Activated naive CD4-positive, alpha-beta T cell treated with anti-CD3 and anti-CD28 coated beads, Interleukin-2, amount 50 U/mL, for 72 hours (primary cell): ENCODE results near the gene HDAC3. TPM values are rescaled to one million over a fixed set of nuclear protein-coding genes. Genes with fewer than 3 reads are reported as not detected.

Source experiments
- ATAC-seq, 2 donors: fragments of 150-1000 bp; cut with Tn5 transposase; 2 replicates each; pipeline ENCODE4 v1.10.0; 2021; ENCODE audit warnings: mild to moderate bottlenecking in 2 of 2, moderate library complexity in 2 of 2
- DNase-seq, 2 donors: peaks; one replicate each; pipeline ENCODE4 v3.0.0; 2021 to 2022; ENCODE audit warnings: low spot score in 2 of 2
- H3K27ac Mint-ChIP-seq, 2 donors: one replicate each; pipeline ENCODE4 v1.8.0; 2022; ENCODE audit warnings: mild to moderate bottlenecking in 2 of 2, mixed read lengths in 2 of 2
- H3K36me3 Mint-ChIP-seq, 2 donors: one replicate each; pipeline ENCODE4 v1.8.0; 2022; ENCODE audit warnings: mixed read lengths in 2 of 2
- H3K9me3 Mint-ChIP-seq, 2 donors: one replicate each; pipeline ENCODE4 v1.8.0; 2022; ENCODE audit warnings: mixed read lengths in 2 of 2
- total RNA-seq, 2 donors: library from RNA; stranded (reverse); gene quantifications; one replicate each; pipeline ENCODE4 v1.2.3, GENCODE V29; 2022

Gene HDAC3
- total RNA-seq, 2 donors from 2014 or later: 70.7 to 110 TPM

GRCh38 chr5:141598391-141599345 is 38.0 kb downstream of the HDAC3 start:
- DNase-seq: no peak
- peak; percentile 64 to 80 for ATAC-seq
- no peaks in the 10 kb centered on the region for H3K36me3 Mint-ChIP-seq
- H3K27ac Mint-ChIP-seq: peak overlapping the region; percentile 9 to 84
- H3K9me3 Mint-ChIP-seq: no peaks in the 10 kb centered on the region

DNA sequence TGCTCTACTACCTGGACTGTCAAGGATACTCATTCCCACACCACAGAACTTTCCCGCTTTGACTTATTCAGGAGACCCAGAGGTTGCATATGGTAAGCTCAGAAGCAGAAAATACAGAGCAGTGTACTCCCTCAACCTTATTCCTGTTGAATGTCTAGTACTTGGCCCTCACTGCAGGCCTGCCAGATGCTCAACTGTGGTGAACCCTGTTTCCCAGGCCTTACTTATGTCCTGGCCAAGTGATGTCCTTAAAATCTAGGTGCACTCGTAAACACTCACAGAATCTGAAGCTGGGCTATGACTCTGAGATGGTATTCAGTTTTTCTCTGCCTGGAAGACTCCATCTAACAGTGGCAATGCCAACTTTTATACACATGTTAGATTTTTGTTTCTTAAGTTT is 38.8 kb downstream of the HDAC3 start:
- H3K36me3 Mint-ChIP-seq: no peaks in the 10 kb centered on the region
- ATAC-seq (no peak), DNase-seq (no peak)
- H3K27ac Mint-ChIP-seq: no peak overlapping the region
- H3K9me3 Mint-ChIP-seq: no peaks in the 10 kb centered on the region

GRCh38 chr5:141597394-141597793 is 39.3 kb downstream of the HDAC3 start:
- no peaks in the 10 kb centered on the region for H3K9me3 Mint-ChIP-seq
- ATAC-seq: peak in 1 of 2 donors; percentile 68

GRCh38 chr5:141596867-141597266 is 39.8 kb downstream of the HDAC3 start:
- Mint-ChIP-seq H3K9me3 (no peaks in the 10 kb centered on the region), H3K27ac (no peak overlapping the region), H3K36me3 (no peaks in the 10 kb centered on the region)
- DNase-seq (no peak), ATAC-seq (no peak)

More at GRCh38 chr5:141597394-141597793, 39.3 kb downstream of the HDAC3 start:
- no peaks in the 10 kb centered on the region for H3K36me3 Mint-ChIP-seq
- no peak for DNase-seq
- no peak overlapping the region for H3K27ac Mint-ChIP-seq

DNA sequence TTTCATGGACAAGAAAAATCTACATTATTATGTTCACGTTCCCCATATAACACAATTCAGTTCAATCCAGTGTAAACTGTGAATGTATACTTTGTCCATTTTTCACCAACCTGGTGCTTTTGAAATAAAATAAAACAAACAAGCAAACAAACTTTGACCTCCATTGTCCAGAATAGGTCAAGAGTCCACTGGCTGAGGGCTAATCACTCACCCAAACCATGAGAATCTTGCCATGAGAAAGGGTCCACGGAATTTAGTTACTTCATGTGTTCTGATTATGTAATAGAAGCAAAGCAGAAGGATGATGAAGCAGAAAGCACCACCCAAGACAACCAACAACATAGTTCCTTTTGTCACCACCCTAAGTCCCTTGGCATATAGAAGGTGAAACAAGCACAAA is 46.5 kb downstream of the HDAC3 start:
- H3K9me3 Mint-ChIP-seq: no peaks in the 10 kb centered on the region
- no peak for DNase-seq
- no peak overlapping the region for H3K27ac Mint-ChIP-seq
- ATAC-seq: no peak
- H3K36me3 Mint-ChIP-seq: peaks cover 4 to 6% of the 10 kb centered on the region in 2 donors

- H3K36me3 Mint-ChIP-seq: peaks cover 8 to 16% of the 10 kb centered on the region in 2 donors
- H3K27ac Mint-ChIP-seq: no peak overlapping the region
- DNase-seq: no peak
- H3K9me3 Mint-ChIP-seq: no peaks in the 10 kb centered on the region
- no peak for ATAC-seq
Measured at GRCh38 chr5:141586246-141586645, 50.4 kb downstream of the HDAC3 start.

- Mint-ChIP-seq H3K36me3 (peaks cover 8 to 21% of the 10 kb centered on the region in 2 donors), H3K9me3 (no peaks in the 10 kb centered on the region), H3K27ac (no peak overlapping the region)
- no peak for ATAC-seq
- DNase-seq: no peak
Measured at GRCh38 chr5:141585594-141585993, 51.1 kb downstream of the HDAC3 start.

DNA sequence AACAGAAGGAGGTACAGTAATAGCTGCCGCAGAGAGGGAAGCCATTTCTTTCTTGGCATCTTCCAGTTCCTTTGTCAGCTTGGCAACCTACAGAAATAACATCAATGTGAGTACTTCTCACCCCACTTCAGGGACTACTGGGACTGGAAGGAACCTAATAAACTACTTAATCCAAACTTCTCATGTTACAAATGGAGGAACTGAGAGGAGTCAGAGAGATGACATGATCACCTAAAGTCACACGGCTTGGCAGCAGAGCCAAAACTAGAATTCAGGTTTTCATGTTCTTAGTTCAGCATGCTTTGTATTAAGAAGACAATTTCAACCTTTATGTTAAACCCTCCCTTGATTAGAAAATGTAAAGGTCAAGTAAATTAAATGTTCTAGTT is 62.5 kb downstream of the HDAC3 start:
- H3K27ac Mint-ChIP-seq: peak overlapping the region in 1 of 2 donors; percentile 30
- DNase-seq: no peak
- ATAC-seq: no peak
- H3K9me3 Mint-ChIP-seq: no peaks in the 10 kb centered on the region
- peaks cover 11 to 21% of the 10 kb centered on the region in 2 donors for H3K36me3 Mint-ChIP-seq

- peaks cover 11 to 19% of the 10 kb centered on the region in 2 donors for H3K36me3 Mint-ChIP-seq
- DNase-seq (no peak), ATAC-seq (no peak)
- no peaks in the 10 kb centered on the region for H3K9me3 Mint-ChIP-seq
- no peak overlapping the region for H3K27ac Mint-ChIP-seq
Measured at GRCh38 chr5:141573489-141574121, 63.0 kb downstream of the HDAC3 start.

Other genes with a start within 250 kb of the HDAC3 start
- not detected for gene PCDHGB4, start 249.2 kb downstream of the HDAC3 start, total RNA-seq
- gene PCDHGA8, start 244.2 kb downstream of the HDAC3 start, total RNA-seq: not detected
- gene PCDHGB5, start 238.9 kb downstream of the HDAC3 start, total RNA-seq: under 1 TPM in 1 of 2 donors, not detected in 1; 0.12 TPM
- gene PCDHGA9, start 234.1 kb downstream of the HDAC3 start, total RNA-seq: under 1 TPM in 1 of 2 donors, not detected in 1; 0.23 TPM
- under 1 TPM in 1 of 2 donors, not detected in 1; 0.08 TPM for gene PCDHGB6, start 228.8 kb downstream of the HDAC3 start, total RNA-seq
- gene PCDHGA10, start 223.9 kb downstream of the HDAC3 start, total RNA-seq: not detected
- under 1 TPM in 1 of 2 donors, not detected in 1; 0.08 TPM for gene PCDHGB7, start 219.2 kb downstream of the HDAC3 start, total RNA-seq
- under 1 TPM; 0.09 to 0.14 TPM for gene PCDHGA11, start 215.8 kb downstream of the HDAC3 start, total RNA-seq
- gene PCDHGA12, start 206.3 kb downstream of the HDAC3 start, total RNA-seq: under 1 TPM; 0.10 to 0.16 TPM
- gene PCDHGC3, start 160.9 kb downstream of the HDAC3 start, total RNA-seq: under 1 TPM in 1 of 2 donors, not detected in 1; 0.19 TPM
- not detected for gene PCDHGC4, start 151.8 kb downstream of the HDAC3 start, total RNA-seq
- not detected for gene PCDHGC5, start 147.8 kb downstream of the HDAC3 start, total RNA-seq
- 100 to 1,000 TPM; 184 to 216 TPM for gene DIAPH1, start 17.8 kb downstream of the HDAC3 start, total RNA-seq
- gene RELL2, start 148 bp upstream of the HDAC3 start, total RNA-seq: 10 to 100 TPM; 22.2 to 34.2 TPM
- 10 to 100 TPM; 44.9 to 62.9 TPM for gene FCHSD1, start 14.6 kb upstream of the HDAC3 start, total RNA-seq
- gene ARAP3, start 45.4 kb upstream of the HDAC3 start, total RNA-seq: 1 to 10 TPM; 2.7 to 8.3 TPM
- gene PCDH1, start 241.6 kb upstream of the HDAC3 start, total RNA-seq: under 1 TPM in 1 of 2 donors, not detected in 1; 0.56 TPM